T-helper 1 cell treated with Interleukin-12 subunit alpha and Interleukin-12 subunit beta and Interleukin-4 antibody, amounts not matched to agents 30 ng/mL and 1 ng/mL, for 36 hours (primary cell): ENCODE data around the gene RHOG. TPM values are rescaled to one million over a fixed set of nuclear protein-coding genes. Genes with fewer than 3 reads are reported as not detected.
"Not testable (repeated sequence)": the region's sequence is repeated elsewhere in the genome, so short reads cannot be mapped to it uniquely, and the experiment has no call there.

Source experiments
- intact Hi-C: fragments of 100-400 bp; cut with micrococcal nuclease; formaldehyde crosslinking; loops from one replicate; pipeline ENCODE4 v1.15.1; 2024
- total RNA-seq: library from RNA; stranded (reverse); gene quantifications from 2 replicates; pipeline ENCODE4 v1.2.3, GENCODE V29; 2022

RHOG gene
- total RNA-seq = 153 and 155 TPM in 2 replicates

DNA sequence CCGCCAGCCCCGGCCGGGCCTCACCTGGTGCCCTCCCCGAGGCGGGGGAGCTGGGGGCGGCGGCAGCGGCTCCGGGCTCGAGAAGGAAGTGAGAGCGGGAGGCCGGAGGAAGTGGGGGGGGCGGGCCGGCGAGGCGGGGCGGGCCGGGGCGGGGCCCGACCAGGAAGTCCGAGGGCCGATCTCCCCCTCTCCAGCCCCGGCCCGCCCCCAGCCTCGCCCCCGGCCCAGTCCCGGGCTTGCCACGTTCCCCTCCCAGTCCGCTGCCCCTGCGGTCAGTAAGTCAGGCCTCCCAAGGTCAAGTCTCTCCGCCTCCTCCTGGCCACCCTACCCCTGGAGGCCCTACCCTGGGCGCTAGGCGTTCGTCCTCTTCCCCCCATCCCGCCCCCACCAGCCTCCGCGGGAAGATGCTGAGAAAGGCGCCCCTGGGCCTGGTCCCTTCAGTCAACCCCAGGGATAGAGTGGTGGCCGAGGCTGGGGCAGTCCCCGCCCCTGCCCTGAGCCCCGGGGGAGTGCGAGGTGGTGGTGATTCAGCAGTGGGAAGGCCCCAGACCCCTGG is at the start of gene RHOG:
TSS of gene RHOG (minus strand) at position 90 of the 556 bp plus-strand sequence. CDS start 12,821 bp downstream, outside the sequence.
- intact Hi-C loops = loop anchor here (1.0 to 5.0 kb wide), 9 partner anchors 8 to 766 kb away; partner anchors contain the start of genes NUP98, PGAP2, RRM1 and TRIM68

DNA sequence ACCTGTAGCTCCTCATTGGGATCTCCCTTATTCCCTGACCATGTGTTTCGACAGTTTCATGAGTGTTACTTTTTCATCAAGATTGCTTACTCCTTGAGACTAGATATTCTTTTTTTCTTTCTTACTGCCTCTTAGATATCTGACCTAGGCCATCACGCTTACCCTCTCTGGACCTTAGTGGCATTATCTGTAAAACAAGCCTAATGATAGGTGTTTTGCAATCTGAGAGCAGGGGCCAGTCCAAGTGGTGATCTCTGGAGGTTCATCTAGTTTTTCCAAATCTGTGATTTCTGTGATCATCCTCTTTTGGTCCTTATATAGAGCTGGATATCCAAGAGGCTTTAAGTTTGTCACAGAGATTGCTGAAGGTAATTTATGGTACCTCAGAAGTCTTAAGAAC is 49.3 kb upstream of the RHOG start:
- intact Hi-C loops = no loop called here

DNA sequence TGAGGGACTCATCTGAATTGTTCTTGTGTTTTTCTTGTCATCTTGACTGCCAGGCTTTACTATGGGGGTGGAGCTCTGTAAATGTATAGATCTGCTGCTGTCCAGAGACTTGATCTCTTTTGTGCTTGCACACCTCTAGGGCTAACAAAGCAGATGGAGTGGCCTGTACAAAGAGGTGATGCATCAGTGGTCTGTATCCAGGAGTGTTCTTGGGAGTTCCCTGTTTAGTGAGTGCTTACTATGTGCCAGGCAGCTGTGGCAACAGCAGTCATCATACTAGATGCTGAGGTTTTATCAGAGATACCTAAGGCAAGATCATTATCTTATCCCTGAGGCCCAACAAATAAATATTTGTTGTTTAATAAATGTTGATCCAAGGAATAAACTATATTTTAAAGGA is 48.1 kb upstream of the RHOG start:
- intact Hi-C loops = no loop called here

GRCh38 chr11:3886985-3887384 is 46.2 kb upstream of the RHOG start:
- intact Hi-C loops = no loop called here

- intact Hi-C loops = no loop called here
These were observed 45.1 kb upstream of the RHOG start for GRCh38 chr11:3885855-3886254.

- intact Hi-C loops = loop anchor here (1.0 kb wide), 1 partner anchor 190 kb away; no protein-coding TSS in a partner anchor
These were observed 41.9 kb upstream of the RHOG start for GRCh38 chr11:3882655-3883054.

GRCh38 chr11:3880724-3881123 is 40.0 kb upstream of the RHOG start:
- intact Hi-C loops = no loop called here

GRCh38 chr11:3879967-3880542 is 39.3 kb upstream of the RHOG start:
- intact Hi-C loops = loop anchor here (1.0 kb wide), 1 partner anchor 9 kb away; no protein-coding TSS in a partner anchor

- intact Hi-C loops = loop anchor here (1.0 kb wide), 1 partner anchor 8 kb away; no protein-coding TSS in a partner anchor
These were observed 38.6 kb upstream of the RHOG start for GRCh38 chr11:3879216-3879966.

GRCh38 chr11:3878258-3878584 is 37.5 kb upstream of the RHOG start:
- intact Hi-C loops = no loop called here

DNA sequence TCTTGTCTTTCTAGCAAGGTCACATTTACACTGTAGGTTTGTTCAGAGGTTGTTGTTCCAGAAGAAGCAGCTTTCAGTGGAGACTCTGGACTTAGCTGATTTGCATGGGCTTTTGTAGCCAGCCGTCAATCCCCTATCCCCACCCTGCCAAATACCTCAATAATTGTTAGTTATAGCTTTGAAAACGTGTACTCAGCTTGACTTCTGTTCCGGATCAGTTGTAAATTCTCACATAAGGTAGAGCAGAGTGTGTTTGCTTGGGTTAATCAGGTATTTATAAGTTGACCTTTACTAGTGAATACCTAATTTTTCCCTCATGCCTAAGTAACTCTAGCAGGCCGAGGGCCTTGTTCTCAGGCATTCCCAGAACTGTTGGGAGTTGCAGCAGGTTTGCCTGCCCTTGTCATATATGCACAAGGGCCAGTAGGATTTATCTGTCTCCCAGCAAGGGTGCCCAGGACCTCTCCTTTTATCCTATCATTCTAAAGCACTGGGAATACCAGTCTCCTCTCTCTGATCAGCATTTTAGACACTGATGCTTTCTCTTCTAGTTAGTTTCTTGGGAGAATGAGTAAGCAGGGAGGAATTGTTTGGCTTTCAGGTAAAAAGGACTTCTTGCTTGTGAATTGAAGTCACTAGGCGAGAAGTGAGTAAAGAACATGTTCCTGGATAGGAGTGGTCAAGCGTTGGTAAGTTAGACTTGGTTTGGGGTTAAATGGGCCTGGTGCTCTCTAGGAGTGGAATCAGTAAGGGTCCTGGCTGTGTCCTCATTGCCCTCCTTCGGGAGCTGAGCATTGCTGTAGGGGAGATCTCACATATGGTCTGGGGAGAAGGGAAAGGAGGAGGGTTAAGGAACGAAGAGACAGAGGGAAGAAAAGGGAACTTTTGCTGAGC is 36.9 kb upstream of the RHOG start:
- intact Hi-C loops = no loop called here

- intact Hi-C loops = no loop called here
These were observed 35.9 kb upstream of the RHOG start for GRCh38 chr11:3876613-3877012.

- intact Hi-C loops = no loop called here
These were observed 33.1 kb upstream of the RHOG start for GRCh38 chr11:3873712-3874349.

DNA sequence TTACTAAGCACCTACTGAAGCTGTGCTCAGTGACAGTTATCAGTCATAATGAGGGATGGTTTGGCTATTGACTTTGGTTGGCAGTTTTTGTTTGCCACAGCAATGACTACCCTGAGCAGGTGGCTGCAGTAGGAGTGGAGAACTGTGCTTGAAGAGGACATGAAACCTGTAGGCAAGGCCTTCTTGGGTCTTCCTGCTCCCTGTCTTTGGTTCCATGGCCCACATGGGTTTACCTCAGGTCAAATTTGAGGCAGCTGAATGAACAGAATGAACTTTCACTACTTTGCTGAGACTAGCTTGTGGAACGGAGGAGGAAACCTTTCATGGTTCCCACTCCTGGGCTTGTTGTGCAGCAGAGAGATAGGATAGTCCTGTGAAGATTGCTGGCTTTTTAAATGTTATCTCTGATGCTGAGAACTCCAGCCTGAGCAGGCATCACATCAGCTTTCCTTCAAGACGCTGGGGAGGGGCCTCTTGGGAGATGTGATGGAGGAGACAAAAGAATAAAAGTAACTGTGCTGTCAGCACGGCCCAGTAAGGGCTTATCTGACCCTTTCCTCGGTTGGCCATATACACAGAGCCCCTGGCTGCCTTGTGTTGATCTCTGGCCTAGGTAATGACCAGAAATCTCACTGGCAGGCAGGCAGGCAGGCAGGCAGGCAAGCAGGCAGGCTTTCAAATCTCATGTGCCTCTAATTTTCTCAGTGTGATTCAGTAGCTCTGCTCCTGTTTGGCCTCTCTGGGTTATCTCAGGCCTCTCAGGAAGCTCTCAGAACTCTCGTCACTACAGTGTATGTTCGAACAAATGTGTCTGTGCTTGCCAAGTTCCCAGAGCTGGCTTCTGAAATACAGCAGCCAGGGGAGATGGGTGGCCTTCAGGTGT is 26.7 kb upstream of the RHOG start:
- intact Hi-C loops = no loop called here

GRCh38 chr11:3866836-3867208 is 26.1 kb upstream of the RHOG start:
- intact Hi-C loops = no loop called here

- intact Hi-C loops = no loop called here
These were observed 25.4 kb upstream of the RHOG start for GRCh38 chr11:3866206-3866605.

- intact Hi-C loops = no loop called here
These were observed 24.8 kb upstream of the RHOG start for GRCh38 chr11:3865388-3866193.

- intact Hi-C loops = no loop called here
These were observed 20.9 kb upstream of the RHOG start for GRCh38 chr11:3861683-3862082.

DNA sequence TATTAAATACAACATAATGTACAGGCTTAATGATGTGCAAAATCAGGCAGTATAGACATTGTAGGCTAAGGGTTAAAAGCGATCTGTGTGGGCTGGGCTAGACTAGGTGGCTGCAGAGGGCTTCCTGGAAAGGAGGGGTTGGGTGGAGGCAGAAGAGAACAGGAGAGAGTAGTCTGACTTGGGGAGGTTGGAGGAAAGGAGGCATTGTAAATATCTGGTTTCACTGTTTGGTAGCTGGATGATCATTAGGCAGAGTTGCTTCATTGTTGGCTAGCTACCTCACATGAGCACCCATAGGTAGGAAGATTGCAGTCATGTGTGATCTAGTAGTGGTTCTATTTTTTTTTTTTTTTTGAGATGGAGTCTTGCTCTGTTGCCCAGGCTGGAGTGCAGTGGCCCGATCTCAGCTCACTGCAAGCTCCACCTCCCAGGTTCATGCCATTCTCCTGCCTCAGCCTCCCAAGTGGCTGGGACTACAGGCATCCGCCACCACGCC is 20.2 kb upstream of the RHOG start:
- intact Hi-C loops = not testable (repeated sequence)
